GM19239 (cell line): ENCODE data around the gene CYP3A4.
"Not testable (repeated sequence)": the region's sequence is repeated elsewhere in the genome, so short reads cannot be mapped to it uniquely, and the experiment has no call there.

Experiments used
- DNase-seq: peaks from one replicate; pipeline ENCODE4 v3.0.0; 2011; ENCODE audit warnings: low spot score; ENCODE audit not compliant: insufficient read length
- FAIRE-seq: peaks from 2 replicates; lab custom pipeline; 2011; peaks lifted over from hg19 to GRCh38; lab: Jason Lieb, UNC

CYP3A4 gene

GRCh38 chr7:99794585-99795502, 10.9 kb upstream of the CYP3A4 start:
- DNase-seq, result no peak
- FAIRE-seq, result no peak

GRCh38 chr7:99793443-99793842, 9.5 kb upstream of the CYP3A4 start:
- DNase-seq (no peak), FAIRE-seq (no peak)

GRCh38 chr7:99792967-99793366, 9.0 kb upstream of the CYP3A4 start:
- FAIRE-seq (no peak), DNase-seq (no peak)

DNA sequence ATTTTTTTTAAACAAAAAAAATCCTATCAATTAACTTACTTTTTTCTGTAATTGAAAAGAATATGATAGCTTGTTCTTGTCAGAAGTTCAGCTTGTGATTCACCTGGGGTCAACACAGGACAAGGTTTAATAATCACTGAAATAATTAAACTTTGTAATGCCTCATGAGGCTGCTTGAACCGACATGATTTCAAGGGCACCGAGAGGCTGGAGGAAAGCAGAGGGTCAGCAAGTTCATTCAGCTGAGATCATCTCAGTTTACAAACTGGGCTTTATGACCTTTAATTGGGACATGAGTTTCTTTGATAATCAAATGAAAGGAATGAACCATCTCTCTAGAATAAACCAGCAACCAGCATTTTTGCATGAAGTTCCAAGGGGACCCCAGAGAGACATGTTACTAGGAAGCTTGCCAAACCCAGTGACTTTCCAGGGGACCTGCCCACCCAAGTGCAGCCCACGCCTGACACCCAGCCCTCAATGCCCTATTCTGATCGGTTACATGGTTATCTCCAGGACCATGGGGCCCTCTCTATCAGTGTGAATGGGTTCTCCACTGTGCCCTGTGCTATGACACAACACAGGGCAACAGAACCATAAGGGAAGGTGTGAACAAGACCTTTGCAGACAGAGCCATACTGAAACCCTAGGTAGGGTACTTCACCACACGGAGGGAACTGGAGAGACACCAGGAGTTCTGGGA, 7.8 kb upstream of the CYP3A4 start:
- DNase-seq (no peak), FAIRE-seq (no peak)

- DNase-seq (no peak), FAIRE-seq (no peak)
Observed at GRCh38 chr7:99791021-99791420, 7.0 kb upstream of the CYP3A4 start.

- DNase-seq (no peak), FAIRE-seq (no peak)
Observed at GRCh38 chr7:99790407-99790806, 6.4 kb upstream of the CYP3A4 start.

DNA sequence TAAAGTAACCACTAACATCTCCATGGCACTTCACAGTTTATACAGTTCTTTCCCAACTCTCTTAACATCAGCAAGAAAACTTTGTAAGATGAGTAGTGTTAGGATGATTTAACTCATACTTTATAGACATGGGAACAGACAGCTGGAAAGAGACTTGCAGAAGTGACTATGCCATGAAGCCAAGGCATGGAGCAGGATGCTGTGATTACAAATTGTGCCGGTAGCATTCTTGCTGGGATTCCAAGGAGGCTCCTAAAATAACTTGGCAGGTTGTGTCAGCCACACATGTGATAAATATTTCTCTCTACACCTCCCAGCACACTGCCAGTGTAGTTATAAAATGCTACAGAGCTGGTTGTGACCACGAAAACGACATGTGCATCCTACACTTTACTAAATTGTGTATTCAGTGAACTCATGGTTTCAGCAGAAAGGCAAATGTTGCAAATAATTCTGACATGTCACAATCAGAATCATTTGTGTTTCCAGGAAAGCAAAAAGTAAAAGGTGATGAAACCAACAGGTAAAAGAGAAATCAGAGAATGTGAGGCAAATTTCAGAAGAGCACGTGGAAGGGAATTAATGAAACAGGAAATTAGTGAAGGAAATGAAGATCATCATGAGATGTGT, 5.6 kb upstream of the CYP3A4 start:
- DNase-seq (no peak), FAIRE-seq (no peak)

DNA sequence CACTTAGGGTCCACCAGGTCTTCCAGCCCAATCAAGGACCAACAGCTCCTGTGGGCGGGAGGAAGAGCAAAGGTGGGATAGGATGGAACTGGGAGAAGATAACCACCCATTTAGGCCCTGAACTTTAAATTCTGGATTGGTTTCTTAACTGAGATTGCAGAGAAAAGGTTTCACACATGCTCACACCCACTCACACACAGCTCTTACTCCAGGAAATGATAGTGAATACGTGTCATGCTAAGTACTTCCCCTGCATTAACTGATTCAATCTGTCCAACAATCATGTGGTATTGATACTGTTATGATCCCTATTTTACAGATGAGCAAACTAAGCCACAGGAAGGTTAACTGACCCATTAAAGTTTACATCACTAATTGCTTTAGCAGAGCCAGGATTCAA, 4.6 kb upstream of the CYP3A4 start:
- no peak for FAIRE-seq
- DNase-seq, result no peak

DNA sequence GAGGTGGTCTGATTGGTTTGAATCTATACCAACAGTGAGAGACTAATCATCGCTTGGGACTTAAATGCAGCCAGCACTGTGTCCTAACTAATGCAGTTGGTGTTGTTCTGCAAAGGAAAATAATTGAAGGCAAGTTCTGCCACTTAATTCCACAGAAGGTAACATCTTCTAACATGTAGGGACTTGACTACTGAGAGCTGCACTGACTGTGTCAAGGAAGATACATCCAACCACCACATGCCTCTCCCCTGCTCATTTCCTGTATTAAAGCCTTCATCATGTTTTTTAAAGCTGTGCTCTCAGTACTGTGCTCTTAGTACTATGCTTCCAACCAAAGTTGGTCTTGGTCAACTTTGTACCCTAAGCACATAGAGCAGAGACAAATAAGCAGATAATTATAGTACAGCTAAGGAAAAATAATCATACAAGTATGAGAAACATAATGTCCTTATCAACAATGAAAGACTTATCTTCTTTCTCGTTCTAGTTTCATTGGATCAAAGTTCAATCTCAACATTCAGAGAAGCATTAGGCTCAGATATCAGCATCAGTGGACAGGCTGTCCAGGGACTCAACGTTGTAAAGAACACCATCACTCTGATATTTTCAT, 2.8 kb upstream of the CYP3A4 start:
- DNase-seq (no peak), FAIRE-seq (no peak)

DNA sequence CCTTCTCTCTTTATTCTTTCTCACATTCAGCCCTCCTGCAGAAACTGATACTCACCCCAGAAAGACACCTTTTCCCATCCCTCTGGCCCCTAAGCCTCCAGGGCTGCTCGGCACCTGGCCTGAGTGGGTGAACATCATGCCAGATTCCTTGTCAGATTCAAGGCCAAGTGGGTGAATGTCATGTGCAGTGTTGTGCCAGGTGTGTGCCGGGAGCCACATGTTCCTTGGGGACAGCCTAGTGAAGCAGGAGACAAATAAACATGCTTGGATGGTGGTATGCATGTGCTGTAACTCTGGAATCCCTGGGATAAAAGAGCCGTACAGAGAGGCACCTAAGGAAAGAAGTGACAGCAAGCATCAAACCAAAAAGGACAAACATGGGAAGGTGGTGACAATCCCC, 1.7 kb upstream of the CYP3A4 start:
- DNase-seq, FAIRE-seq: not testable (repeated sequence)

DNA sequence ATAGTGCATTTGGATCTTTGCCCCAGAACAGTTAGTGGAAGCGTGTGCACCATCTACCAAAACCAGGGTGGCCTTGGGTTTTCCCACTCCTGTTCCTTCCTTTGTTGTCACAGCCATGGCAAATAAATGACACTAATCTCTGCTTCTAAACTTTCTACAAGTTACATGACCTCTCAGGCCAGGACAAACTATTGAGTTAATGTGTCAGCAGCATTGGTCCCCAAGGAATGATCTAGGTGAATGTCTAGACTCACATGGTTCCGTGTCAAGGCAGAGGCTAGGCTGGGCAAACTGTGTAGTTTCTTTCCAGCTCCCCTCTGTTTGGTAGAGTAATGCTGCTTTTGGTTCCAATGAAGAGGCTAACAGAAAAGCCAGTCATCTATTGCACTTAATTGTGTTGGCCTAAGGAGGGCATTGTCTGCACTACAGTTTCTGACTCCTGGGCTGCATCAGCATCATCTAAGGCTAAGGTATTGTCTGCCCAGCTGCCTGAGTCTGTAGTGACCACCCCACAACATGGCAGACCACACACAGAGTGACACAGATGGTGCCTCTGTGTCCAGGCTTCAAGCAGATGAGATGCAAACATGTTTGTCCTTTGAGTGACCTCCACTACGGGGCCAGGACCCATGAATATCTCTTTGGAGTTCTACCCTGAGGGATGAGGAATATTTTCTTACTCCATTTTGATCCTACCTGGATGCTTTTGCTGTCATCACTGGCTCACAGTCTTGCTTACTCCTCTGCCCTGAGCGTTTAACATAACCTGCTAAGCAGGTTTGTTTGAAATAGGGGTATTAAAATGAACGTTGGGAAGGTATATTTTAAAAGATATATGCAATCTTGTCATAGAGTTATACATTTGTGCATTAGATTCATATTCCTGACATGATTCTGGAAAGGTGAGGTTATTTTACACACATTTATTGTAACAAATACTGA, 1.7 kb downstream of the CYP3A4 start:
- DNase-seq (no peak), FAIRE-seq (no peak)

GRCh38 chr7:99780588-99780987, 3.4 kb downstream of the CYP3A4 start:
- FAIRE-seq (no peak), DNase-seq (no peak)

- FAIRE-seq (no peak), DNase-seq (no peak)
Observed at GRCh38 chr7:99779949-99780348, 4.0 kb downstream of the CYP3A4 start.

DNA sequence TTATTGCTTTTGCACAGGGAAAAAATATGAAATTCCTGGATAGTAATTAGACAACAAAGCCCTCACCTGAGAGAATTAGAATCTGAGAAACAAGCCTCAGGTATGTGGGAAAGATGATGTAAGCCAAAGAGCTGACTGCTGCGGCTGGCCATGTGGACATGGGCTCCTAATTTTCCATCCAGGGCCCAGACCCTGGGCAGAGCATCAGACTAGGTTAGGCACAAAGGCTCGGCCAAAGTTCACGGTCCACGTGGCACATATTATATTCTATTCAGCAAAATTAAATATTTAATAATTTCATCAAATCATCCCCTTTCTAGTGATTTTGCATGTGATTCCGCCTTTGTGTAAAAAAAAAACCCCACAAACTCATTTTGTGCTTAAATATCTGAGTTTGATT, 5.1 kb downstream of the CYP3A4 start:
- DNase-seq (no peak), FAIRE-seq (no peak)

GRCh38 chr7:99773395-99773794, 10.6 kb downstream of the CYP3A4 start:
- not testable (repeated sequence) for DNase-seq, FAIRE-seq

- FAIRE-seq (no peak), DNase-seq (no peak)
Observed at GRCh38 chr7:99772565-99772964, 11.4 kb downstream of the CYP3A4 start.

DNA sequence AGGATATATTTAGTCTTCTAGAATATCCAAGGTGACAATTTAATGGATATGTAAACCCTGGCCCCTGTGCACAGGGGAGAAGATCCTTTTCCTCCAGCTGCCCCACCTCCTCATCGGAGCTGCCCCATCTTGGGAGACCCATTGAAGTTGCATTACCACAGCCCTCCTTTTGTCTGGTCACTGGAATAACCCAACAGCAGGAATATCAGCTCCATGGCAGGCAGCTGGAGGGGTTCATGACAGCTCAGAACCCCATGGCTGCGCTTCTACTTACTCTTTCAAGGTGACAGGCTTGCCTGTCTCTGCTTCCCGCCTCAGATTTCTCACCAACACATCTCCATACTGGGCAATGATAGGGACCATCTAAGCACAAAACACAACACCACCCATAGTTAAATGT, 14.5 kb downstream of the CYP3A4 start:
- not testable (repeated sequence) for FAIRE-seq, DNase-seq

GRCh38 chr7:99768471-99768870, 15.5 kb downstream of the CYP3A4 start:
- no peak for DNase-seq
- no peak for FAIRE-seq

- DNase-seq (peak; percentile 28), FAIRE-seq (peak; percentile 88)
Observed at GRCh38 chr7:99767662-99768061, 16.3 kb downstream of the CYP3A4 start.
